Hypothalamus (tissue), 51 donors: Measurements from ENCODE around the gene TMEM37.

Experiments
- DNase-seq, 51 donors: peaks; one replicate each; lab custom pipeline; 2025; lab: John Stamatoyannopoulos, UW

Gene TMEM37

GRCh38 chr2:119486886-119487285, 55.2 kb downstream of the TMEM37 start:
- no peak for DNase-seq

GRCh38 chr2:119487434-119488244, 56.0 kb downstream of the TMEM37 start:
- DNase-seq = no peak
